ENCODE data around the gene NOS1AP.
"Not testable (repeated sequence)": the region's sequence is repeated elsewhere in the genome, so short reads cannot be mapped to it uniquely, and the experiment has no call there.

NOS1AP gene

DNA sequence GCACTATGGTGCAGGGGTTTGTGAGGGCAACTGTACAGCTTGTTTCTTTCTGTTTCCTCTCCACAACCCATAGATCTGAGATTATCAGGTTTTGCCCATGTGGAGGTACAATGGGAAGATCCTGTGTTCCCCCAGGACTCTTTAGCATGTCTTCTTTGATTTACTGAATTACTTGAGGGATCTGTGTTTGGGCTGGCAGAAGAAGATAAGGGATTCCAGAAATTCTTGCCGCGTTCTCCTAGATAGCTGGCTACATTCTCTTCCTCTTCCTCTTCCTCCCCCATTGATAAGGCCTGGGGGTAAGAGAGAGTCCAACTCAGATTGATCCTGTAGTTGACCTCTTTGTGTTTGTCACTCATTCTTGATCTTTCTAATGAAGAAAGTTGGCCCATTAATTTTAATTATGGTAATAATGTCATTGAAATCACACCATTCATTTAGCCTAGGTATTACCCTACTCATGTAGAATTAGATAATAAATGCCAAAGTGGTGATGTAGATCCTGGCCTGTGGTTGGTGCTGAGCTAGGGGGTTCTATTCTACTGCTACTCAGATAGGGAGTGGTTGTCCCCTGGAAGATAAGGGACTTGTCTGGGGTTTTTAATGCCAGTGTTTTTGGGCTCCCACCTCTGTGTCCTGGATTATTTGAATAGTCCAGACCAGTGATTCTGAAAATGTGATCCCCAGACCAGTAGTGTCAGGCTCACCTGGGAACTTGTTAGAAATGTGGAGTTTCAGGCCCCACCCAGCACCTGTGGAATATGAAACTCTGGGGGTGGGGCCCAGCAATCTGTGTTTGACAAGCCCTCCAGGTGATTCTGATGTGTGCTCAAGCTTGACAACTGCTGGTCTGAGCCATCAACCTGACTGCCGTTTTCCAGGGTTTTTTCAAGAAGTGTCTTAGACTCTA is 122.2 kb downstream of the NOS1AP start:
- DNase-seq = no peak

DNA sequence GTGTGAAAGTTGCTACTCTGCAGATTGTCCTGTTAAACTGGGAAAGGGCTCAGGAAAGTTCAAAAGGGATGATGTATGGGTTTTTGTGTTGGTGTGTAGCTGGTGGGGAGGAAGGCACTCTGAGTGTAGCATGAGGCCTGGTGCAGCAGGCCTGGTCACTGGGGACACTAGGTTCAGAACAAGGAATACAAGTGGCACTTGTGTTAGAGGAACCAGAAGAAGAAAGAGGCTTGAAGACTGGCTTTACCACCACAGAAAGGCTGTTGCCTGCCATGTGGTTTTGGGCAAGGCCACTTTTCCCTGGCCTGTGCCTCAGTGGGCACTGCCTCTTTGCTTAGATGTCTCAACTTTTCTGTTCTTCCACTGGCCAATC is 122.8 kb downstream of the NOS1AP start:
- no peak for DNase-seq

DNA sequence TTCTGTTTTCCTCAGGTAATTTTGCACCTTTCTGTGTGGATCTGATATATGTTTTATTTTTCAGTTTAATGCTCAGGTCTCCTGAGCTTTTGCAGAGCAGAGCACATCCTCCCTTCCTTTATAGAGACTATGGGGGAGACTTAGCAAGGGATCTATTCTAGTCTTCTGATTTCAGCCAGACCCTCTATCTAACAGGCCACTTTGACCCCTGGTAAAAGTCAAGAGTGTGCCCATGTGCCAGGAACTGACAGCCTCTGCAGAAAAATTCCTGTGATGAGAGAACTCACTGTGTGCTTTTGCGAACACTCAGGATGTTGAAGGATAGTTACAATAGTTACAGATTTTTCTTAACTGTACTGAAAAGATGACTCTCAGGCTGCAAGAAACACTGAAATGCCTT is 123.3 kb downstream of the NOS1AP start:
- no peak for DNase-seq

- DNase-seq = no peak
These were observed 123.7 kb downstream of the NOS1AP start for GRCh38 chr1:162193221-162193620.

GRCh38 chr1:162193815-162194214 is 124.3 kb downstream of the NOS1AP start:
- no peak for DNase-seq

DNA sequence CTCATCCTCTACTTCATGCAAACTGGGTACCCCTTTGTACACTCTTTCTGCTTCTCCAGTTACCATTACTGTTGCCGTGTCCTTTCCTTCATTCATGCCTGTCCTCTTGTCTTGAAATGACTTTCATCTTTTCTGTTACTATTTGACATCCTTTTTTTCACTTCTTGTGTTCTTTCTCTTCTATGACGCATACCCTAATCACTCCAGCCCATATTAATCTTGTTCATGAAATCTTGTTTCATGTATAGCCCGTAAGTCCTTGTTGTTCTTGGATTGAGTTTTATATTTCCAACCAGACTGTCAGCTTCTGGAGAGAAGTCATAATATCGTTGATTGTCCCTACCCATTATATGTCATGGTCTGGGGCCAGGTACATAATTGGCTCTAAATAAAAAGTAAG is 126.1 kb downstream of the NOS1AP start:
- DNase-seq = no peak

DNA sequence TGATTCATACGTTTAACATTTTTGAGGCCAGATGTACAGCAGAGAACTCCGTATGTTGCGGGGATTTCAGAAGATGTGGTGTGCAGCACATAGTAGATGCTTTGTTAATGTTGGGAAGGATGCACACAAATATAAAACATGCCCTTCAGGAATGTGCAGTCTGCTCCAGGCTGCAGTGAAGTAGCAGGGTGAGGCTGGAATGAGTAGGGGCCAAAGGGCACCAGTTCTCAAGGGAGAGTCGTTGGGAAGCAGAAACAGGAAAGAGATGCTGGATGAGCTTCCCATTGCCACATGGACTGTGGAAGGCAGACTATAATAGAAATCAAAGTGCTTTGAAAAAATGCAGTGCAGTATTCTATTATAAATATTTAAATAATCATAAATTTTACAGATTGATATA is 126.9 kb downstream of the NOS1AP start:
- DNase-seq = no peak

DNA sequence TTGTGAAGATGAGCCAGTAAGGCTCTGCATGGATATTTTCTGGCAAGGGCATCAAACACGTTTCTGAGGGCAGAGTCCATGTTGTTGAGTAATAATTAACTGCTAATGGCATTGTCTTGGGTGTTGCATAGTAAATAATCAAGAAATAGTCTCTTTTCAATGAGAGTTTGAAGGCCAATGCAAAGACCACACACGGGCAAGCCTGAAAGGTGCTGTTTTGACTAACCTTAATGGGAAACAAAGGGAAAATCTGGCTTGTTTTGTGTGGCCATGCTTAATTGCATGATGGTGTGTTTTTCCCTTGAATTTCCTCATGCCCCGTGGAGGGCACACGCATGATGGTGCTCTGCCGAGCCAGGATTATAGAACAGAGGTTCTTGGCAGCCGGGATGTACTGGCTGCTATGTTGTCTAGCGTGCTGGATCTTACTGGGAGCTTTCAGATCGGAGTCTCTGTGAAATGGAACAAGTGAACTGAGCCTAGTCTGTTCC is 127.6 kb downstream of the NOS1AP start:
- no peak for DNase-seq

DNA sequence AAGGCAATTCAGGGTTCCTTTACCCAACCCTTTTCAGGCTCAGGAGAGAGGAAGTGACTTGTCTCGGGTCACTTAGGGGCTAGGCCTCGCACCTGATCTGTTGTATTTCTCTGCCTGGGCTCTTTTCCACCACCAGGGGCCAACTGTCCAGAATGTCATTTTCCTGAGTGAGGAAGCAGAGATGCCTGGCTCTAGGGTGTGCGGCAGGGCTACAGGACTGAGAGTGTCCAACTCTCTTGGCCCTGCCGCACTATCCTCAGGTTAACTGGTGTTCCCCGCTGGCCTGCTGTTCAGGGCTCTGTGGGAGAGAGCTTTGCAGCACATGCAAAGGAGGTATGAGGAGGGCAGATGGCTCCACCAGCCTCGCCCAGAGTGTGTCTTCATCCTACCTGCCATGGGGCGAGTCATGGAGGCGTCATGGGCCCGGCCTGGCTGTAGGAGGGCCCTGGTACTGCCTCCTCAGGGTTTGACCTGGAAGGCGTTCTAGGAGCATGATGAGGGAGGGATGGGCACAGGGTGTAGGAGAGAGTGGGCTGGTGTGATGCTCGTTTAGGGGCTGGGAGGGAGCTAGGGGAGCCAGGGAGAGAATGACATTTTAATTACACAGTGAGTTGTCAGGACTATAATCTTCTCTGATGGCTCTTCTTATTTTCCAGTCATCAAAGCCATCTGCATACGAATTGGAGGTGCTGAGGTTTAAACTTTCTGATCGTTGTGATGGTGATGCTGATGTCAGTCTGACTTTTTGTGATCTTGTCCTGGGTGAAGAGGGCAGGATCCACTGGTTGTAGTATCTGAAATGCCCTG is 128.3 kb downstream of the NOS1AP start:
- no peak for DNase-seq

DNA sequence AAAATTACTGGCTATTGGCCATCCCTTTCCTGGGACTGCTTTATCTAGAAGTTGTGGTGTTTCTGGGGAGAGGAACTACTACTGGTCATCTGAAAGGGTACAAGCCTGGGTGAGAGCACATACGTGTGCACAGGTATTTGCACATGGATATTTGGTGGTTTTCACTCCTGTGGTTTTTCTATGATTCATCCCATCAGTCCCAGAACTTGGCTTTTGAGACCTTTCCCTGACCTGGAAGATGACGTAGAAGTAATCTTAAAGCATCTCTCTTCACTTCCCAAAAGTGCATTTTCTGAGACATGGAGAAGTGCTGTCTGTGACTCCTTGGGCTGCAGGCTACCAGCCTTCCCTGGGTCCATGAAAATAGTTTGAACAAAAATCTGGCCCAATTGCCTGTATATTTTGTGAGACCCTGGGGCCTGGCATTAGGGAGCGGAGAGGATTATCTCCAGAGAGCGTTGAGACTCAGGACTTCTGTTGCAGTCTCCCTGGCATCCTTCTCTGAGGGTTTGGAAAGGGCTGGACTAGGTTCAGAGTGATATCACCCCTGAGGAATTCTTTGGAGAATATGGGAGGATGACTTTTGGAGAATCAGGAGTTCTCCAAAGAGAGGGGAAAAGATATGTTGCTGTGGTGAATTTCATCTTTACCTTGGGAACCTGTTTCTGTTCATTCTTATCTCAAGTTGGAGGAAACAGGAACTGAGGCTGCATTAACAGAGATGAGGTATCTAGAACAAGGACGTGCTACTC is 130.8 kb downstream of the NOS1AP start:
- DNase-seq = no peak

- not testable (repeated sequence) for DNase-seq
These were observed 131.6 kb downstream of the NOS1AP start for GRCh38 chr1:162201062-162201461.

- no peak for DNase-seq
These were observed 134.8 kb downstream of the NOS1AP start for GRCh38 chr1:162204129-162204822.

DNA sequence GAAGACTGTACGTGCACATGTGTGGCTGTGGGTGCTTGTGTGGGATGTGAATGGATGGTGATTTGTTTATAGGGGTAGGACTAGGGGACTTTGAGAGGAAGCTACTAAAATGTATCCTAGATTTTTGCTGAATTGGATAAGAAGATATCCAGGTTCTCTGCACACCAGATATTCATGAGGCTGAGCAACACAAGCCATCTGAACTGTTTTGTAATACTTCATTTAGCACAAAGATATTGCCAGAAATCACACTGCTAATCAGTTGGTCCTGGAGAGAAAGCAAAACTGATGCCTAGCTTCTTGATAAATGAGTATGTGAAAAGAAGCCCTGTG is 135.3 kb downstream of the NOS1AP start:
- peak in 2 of 56 donors; percentile 7 to 15 for DNase-seq

DNA sequence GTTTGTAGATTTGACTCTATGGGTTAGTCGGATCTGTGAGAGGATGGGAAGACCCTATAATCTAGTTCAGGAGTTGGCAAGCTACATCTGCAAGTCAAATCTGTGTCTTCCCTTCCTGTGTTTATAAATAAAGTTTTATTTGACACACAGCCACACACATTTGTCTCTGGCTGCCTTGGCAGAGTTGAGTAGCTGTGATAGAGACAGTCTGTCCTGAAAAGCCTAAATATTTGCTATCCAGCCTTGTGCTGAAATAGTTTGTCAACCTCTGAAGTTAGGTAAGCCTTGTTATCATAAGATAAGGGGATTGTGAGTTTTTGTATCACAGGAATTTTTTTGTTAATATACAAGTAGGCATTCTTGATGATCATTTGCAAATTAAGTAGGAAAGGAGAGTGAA is 136.8 kb downstream of the NOS1AP start:
- no peak for DNase-seq

- DNase-seq = peak in 3 of 56 donors; percentile 20 to 44 (median 21)
These were observed 137.5 kb downstream of the NOS1AP start for GRCh38 chr1:162206749-162207635.

- no peak for DNase-seq
These were observed 138.4 kb downstream of the NOS1AP start for GRCh38 chr1:162207862-162208261.

GRCh38 chr1:162210196-162210595 is 140.7 kb downstream of the NOS1AP start:
- no peak for DNase-seq

GRCh38 chr1:162212713-162213112 is 143.2 kb downstream of the NOS1AP start:
- no peak for DNase-seq

- peak in 28 of 56 donors; percentile 7 to 70 (median 26) for DNase-seq
These were observed 143.9 kb downstream of the NOS1AP start for GRCh38 chr1:162213281-162213912.

DNA sequence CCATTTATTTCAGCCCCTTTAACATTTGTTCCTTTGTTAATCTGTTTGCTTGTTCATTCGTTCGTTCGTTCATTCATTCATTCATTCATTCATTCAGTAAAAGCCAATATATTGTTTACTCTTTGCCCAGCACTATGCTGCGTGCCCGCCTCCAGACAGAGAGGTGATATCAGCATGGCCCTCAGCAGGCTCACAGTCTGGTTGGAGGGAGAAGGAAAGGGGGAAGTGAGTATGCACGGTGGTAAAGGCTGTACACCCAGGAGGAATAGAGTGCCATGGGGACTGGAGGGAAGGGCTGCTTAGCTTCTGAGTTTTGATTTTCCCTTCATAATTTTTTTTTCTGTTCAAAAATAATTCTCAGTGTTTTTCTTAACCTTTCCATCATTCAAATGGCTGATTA is 144.7 kb downstream of the NOS1AP start:
- DNase-seq = no peak

Data from amygdala (tissue), 56 donors.